ENCODE results near the gene DGKK. TPM values are rescaled to one million over a fixed set of nuclear protein-coding genes. Genes with fewer than 3 reads are reported as not detected.

The DGKK gene
- total RNA-seq, 1 donor = not detected

GRCh38 chrX:50407976-50408375, 62.6 kb downstream of the DGKK start:
- H3K79me2 ChIP-seq (ENCODE audit: insufficient read depth, low read length) = no peaks in the 10 kb centered on the region
- no peaks in the 10 kb centered on the region for H4K20me1 ChIP-seq (ENCODE audit: insufficient read depth, low read length)
- TF ChIP-seq CTCF (IDR thresholded peaks at IDR 0.05; ENCODE audit: extremely low read depth, low read depth, low read length) = no peak
- no peak overlapping the region for H3K27ac ChIP-seq (ENCODE audit: low read depth, low read length)
- no peak overlapping the region for H2AFZ ChIP-seq (ENCODE audit: low read length)
- DNase-seq (ENCODE audit: insufficient read length, low spot score, missing footprints) = no peak
- no peak overlapping the region for H3K4me2 ChIP-seq (ENCODE audit: insufficient read depth, low read length)
- H3K9me3 ChIP-seq (ENCODE audit: low read depth, low read length) = no peaks in the 10 kb centered on the region
- no peaks in the 10 kb centered on the region for H3K36me3 ChIP-seq (ENCODE audit: insufficient read depth, low read length)
- H3K4me1 ChIP-seq (ENCODE audit: insufficient read depth, low read length) = no peaks in the 10 kb centered on the region
- no peak overlapping the region for H3K4me3 ChIP-seq (ENCODE audit: insufficient read depth, low read length)
- no peaks in the 10 kb centered on the region for H3K27me3 ChIP-seq (ENCODE audit: insufficient read depth, low read length)

GRCh38 chrX:50403903-50404302, 66.7 kb downstream of the DGKK start:
- H3K4me2 ChIP-seq (ENCODE audit: insufficient read depth, low read length) = no peak overlapping the region
- no peaks in the 10 kb centered on the region for H4K20me1 ChIP-seq (ENCODE audit: insufficient read depth, low read length)
- TF ChIP-seq CTCF (IDR thresholded peaks at IDR 0.05; ENCODE audit: extremely low read depth, low read depth, low read length) = no peak
- H3K4me3 ChIP-seq (ENCODE audit: insufficient read depth, low read length) = no peak overlapping the region
- DNase-seq (ENCODE audit: insufficient read length, low spot score, missing footprints) = no peak
- H3K27me3 ChIP-seq (ENCODE audit: insufficient read depth, low read length) = no peaks in the 10 kb centered on the region
- no peaks in the 10 kb centered on the region for H3K9me3 ChIP-seq (ENCODE audit: low read depth, low read length)
- H3K4me1 ChIP-seq (ENCODE audit: insufficient read depth, low read length) = no peaks in the 10 kb centered on the region
- no peaks in the 10 kb centered on the region for H3K36me3 ChIP-seq (ENCODE audit: insufficient read depth, low read length)
- H3K79me2 ChIP-seq (ENCODE audit: insufficient read depth, low read length) = no peaks in the 10 kb centered on the region
- no peak overlapping the region for H2AFZ ChIP-seq (ENCODE audit: low read length)
- H3K27ac ChIP-seq (ENCODE audit: low read depth, low read length) = no peak overlapping the region

GRCh38 chrX:50402886-50403285, 67.7 kb downstream of the DGKK start:
- Histone ChIP-seq H3K36me3 (ENCODE audit: insufficient read depth, low read length) (no peaks in the 10 kb centered on the region), H3K9me3 (ENCODE audit: low read depth, low read length) (no peaks in the 10 kb centered on the region), H4K20me1 (ENCODE audit: insufficient read depth, low read length) (no peaks in the 10 kb centered on the region), H3K4me2 (ENCODE audit: insufficient read depth, low read length) (no peak overlapping the region), H3K27ac (ENCODE audit: low read depth, low read length) (no peak overlapping the region), H2AFZ (ENCODE audit: low read length) (no peak overlapping the region), H3K4me3 (ENCODE audit: insufficient read depth, low read length) (no peak overlapping the region), H3K4me1 (ENCODE audit: insufficient read depth, low read length) (no peaks in the 10 kb centered on the region), H3K27me3 (ENCODE audit: insufficient read depth, low read length) (no peaks in the 10 kb centered on the region), H3K79me2 (ENCODE audit: insufficient read depth, low read length) (no peaks in the 10 kb centered on the region)
- no peak for TF ChIP-seq CTCF (IDR thresholded peaks at IDR 0.05; ENCODE audit: extremely low read depth, low read depth, low read length)
- no peak for DNase-seq (ENCODE audit: insufficient read length, low spot score, missing footprints)

GRCh38 chrX:50393902-50394301, 76.7 kb downstream of the DGKK start:
- H3K4me2 ChIP-seq (ENCODE audit: insufficient read depth, low read length) = no peak overlapping the region
- no peak overlapping the region for H3K27ac ChIP-seq (ENCODE audit: low read depth, low read length)
- H4K20me1 ChIP-seq (ENCODE audit: insufficient read depth, low read length) = no peaks in the 10 kb centered on the region
- no peaks in the 10 kb centered on the region for H3K36me3 ChIP-seq (ENCODE audit: insufficient read depth, low read length)
- H3K27me3 ChIP-seq (ENCODE audit: insufficient read depth, low read length) = peaks cover 3% of the 10 kb centered on the region
- TF ChIP-seq CTCF (IDR thresholded peaks at IDR 0.05; ENCODE audit: extremely low read depth, low read depth, low read length) = no peak
- H3K4me3 ChIP-seq (ENCODE audit: insufficient read depth, low read length) = no peak overlapping the region
- no peaks in the 10 kb centered on the region for H3K79me2 ChIP-seq (ENCODE audit: insufficient read depth, low read length)
- no peaks in the 10 kb centered on the region for H3K9me3 ChIP-seq (ENCODE audit: low read depth, low read length)
- DNase-seq (ENCODE audit: insufficient read length, low spot score, missing footprints) = no peak
- no peak overlapping the region for H2AFZ ChIP-seq (ENCODE audit: low read length)
- H3K4me1 ChIP-seq (ENCODE audit: insufficient read depth, low read length) = no peaks in the 10 kb centered on the region
